HepG2 (cell line): Measurements from ENCODE around the gene EEIG1. TPM values are rescaled to one million over a fixed set of nuclear protein-coding genes. Genes with fewer than 3 reads are reported as not detected.

Experiments used
- BATF2 ChIP-seq: sonication (generic); formaldehyde crosslinking; IDR thresholded peaks from 2 replicates; pipeline ENCODE4 v1.8.0; 2022; ENCODE audit warnings: mild to moderate bottlenecking, missing genetic modification reagents, moderate library complexity
- GATAD2A ChIP-seq: IDR thresholded peaks from 2 replicates; pipeline ENCODE4 v1.6.1; 2016
- GZF1 ChIP-seq: sonication (generic); formaldehyde crosslinking; IDR thresholded peaks from 2 replicates; pipeline ENCODE4 v1.5.1; 2020; ENCODE audit warnings: mild to moderate bottlenecking, missing genetic modification reagents
- LCORL ChIP-seq, 2 experiments: fragments of 450-650 bp in 1 of 2; sonication (generic) in 1 of 2; formaldehyde crosslinking in 1 of 2; IDR thresholded peaks; 2 replicates each; pipeline versions ENCODE4 v1.5.0 to v1.6.1; 2017 to 2020; ENCODE audit warnings: antibody characterized with exemption in 1 of 2, missing genetic modification reagents in 1 of 2
- MED13 ChIP-seq: sonication (generic); formaldehyde crosslinking; IDR thresholded peaks from 2 replicates; pipeline ENCODE4 v1.5.0; 2020; ENCODE audit warnings: missing genetic modification reagents
- MIER3 ChIP-seq: IDR thresholded peaks from 2 replicates; pipeline ENCODE4 v1.6.1; 2016; ENCODE audit warnings: missing compliant biosample characterization, borderline replicate concordance
- U2AF1 ChIP-seq: fragments of 200-400 bp; formaldehyde crosslinking; optimal IDR thresholded peaks from 2 replicates; pipeline ENCODE3; 2017; ENCODE audit warnings: mild to moderate bottlenecking, low read depth, low read length
- ZFP36L1 ChIP-seq: sonication (generic); formaldehyde crosslinking; IDR thresholded peaks from 2 replicates; pipeline ENCODE4 v1.8.0; 2022; ENCODE audit warnings: mild to moderate bottlenecking, missing genetic modification reagents, moderate library complexity
- ZMYM3 ChIP-seq: sonication (generic); formaldehyde crosslinking; IDR thresholded peaks from 2 replicates; pipeline ENCODE4 v1.5.1; 2020; ENCODE audit warnings: mild to moderate bottlenecking, missing genetic modification reagents
- ZNF275 ChIP-seq: sonication (generic); formaldehyde crosslinking; IDR thresholded peaks from 2 replicates; pipeline ENCODE4 v1.8.0; 2022; ENCODE audit warnings: missing genetic modification reagents, mild to moderate bottlenecking, inconsistent platforms, borderline replicate concordance
- ZNF629 ChIP-seq: sonication (generic); formaldehyde crosslinking; conservative IDR thresholded peaks from 2 replicates; pipeline ENCODE4 v1.5.0; 2020; ENCODE audit warnings: missing genetic modification reagents
- ZNF709 ChIP-seq: sonication (generic); formaldehyde crosslinking; IDR thresholded peaks from 2 replicates; pipeline ENCODE4 v1.5.0; 2020; ENCODE audit warnings: mild to moderate bottlenecking, missing genetic modification reagents
- polyA plus RNA-seq, 8 experiments: library from polyadenylated mRNA; depleted of rRNA in 3 of 8; stranded (reverse) in 7 of 8; unstranded in 1 of 8; fragments of >200 nt; fragmentation: Illumina TruSeq in 4 of 8; extraction: Trizol in 4 of 8; gene quantifications; 2 replicates each; pipeline versions ENCODE4 v1.2.1 to v1.2.3, GENCODE V29; 2011 to 2016; ENCODE audit warnings: low read depth in 4 of 8, missing spikeins in 1 of 8, mixed read lengths in 1 of 8; ENCODE audit not compliant: insufficient read depth in 1 of 8
- total RNA-seq, 5 experiments: library from RNA; depleted of rRNA; stranded (reverse); fragments of >200 nt; fragmentation: Illumina TruSeq; extraction: Trizol; gene quantifications; 2 replicates each; pipeline ENCODE4 v1.2.3, GENCODE V29; 2016; ENCODE audit warnings: low read depth in 1 of 5
- TF ChIP-seq, protein P1 (sequence below): sonication (generic); formaldehyde crosslinking; IDR thresholded peaks from 2 replicates; pipeline ENCODE4 v1.4.0; 2020; ENCODE audit warnings: missing genetic modification reagents, borderline replicate concordance
- TF ChIP-seq, protein P2 (sequence below): sonication (generic); formaldehyde crosslinking; IDR thresholded peaks from 2 replicates; pipeline ENCODE4 v1.4.0; 2020; ENCODE audit warnings: missing genetic modification reagents
- TF ChIP-seq, protein P3 (sequence below): sonication (generic); formaldehyde crosslinking; conservative IDR thresholded peaks from 2 replicates; pipeline ENCODE4 v1.4.0; 2020; ENCODE audit warnings: mild to moderate bottlenecking, missing genetic modification reagents, moderate library complexity

The EEIG1 gene
- total and polyA plus RNA-seq, 2 of the 13 experiments (the other 11 are each of a cell fraction or from before 2014, with no cell fraction given): 16.6 to 25.2 TPM

DNA sequence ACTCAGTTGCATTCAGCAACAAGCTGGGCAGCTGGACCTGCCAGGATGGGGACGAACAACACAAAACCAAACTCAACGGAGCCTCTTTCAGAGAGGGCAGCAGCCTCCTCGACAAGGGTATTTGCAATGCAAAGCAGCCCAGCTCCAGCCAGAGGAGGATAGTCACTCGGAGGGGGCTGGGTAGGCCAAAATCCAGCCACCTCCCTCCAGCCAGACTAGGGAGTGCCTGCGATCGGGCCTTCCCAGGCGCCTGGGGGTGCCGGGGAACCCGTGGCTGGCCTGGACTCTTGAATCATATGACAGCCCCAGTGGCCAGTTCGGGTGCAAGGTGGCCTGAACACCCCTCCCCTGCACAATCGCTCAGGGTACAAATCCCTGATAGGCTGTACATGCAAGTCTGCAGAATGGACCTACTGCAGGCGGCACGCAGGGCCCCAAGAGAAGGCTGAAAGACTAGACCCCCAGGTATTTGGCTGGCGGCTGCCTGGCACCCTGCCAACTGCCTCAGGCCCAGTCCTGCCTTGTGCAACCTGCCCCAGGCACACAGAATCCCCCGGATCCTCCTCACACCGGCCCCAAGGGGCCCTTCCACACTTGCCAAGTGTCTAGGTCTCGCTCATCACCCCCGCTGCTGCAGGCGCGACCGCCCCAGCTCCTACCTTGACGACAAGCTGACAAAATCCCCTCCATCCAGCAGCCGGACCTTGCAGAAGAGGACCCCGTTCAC, 1.3 kb downstream of the EEIG1 start (continued):
- TF ChIP-seq, protein P1, sequence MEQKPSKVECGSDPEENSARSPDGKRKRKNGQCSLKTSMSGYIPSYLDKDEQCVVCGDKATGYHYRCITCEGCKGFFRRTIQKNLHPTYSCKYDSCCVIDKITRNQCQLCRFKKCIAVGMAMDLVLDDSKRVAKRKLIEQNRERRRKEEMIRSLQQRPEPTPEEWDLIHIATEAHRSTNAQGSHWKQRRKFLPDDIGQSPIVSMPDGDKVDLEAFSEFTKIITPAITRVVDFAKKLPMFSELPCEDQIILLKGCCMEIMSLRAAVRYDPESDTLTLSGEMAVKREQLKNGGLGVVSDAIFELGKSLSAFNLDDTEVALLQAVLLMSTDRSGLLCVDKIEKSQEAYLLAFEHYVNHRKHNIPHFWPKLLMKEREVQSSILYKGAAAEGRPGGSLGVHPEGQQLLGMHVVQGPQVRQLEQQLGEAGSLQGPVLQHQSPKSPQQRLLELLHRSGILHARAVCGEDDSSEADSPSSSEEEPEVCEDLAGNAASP (CRISPR knock-in tag): 0 out of 2 replicates have a peak, but pooled peaks have one; percentile 2
- peak; percentile 67 for TF ChIP-seq U2AF1
- TF ChIP-seq ZMYM3 (CRISPR knock-in tag): peak; percentile 43; the same call in 1 of the 2 replicates
- peak; percentile 87 for TF ChIP-seq ZNF629
- TF ChIP-seq GZF1 (CRISPR knock-in tag): no peak
- no peak for TF ChIP-seq ZNF275 (CRISPR knock-in tag)
- peak; percentile 41; the same call in 1 of the 2 replicates for TF ChIP-seq ZNF709 (CRISPR knock-in tag)
- TF ChIP-seq MED13 (CRISPR knock-in tag): no peak
- no peak for TF ChIP-seq ZFP36L1 (CRISPR knock-in tag)
- no peak for TF ChIP-seq MIER3
- TF ChIP-seq, protein P2, sequence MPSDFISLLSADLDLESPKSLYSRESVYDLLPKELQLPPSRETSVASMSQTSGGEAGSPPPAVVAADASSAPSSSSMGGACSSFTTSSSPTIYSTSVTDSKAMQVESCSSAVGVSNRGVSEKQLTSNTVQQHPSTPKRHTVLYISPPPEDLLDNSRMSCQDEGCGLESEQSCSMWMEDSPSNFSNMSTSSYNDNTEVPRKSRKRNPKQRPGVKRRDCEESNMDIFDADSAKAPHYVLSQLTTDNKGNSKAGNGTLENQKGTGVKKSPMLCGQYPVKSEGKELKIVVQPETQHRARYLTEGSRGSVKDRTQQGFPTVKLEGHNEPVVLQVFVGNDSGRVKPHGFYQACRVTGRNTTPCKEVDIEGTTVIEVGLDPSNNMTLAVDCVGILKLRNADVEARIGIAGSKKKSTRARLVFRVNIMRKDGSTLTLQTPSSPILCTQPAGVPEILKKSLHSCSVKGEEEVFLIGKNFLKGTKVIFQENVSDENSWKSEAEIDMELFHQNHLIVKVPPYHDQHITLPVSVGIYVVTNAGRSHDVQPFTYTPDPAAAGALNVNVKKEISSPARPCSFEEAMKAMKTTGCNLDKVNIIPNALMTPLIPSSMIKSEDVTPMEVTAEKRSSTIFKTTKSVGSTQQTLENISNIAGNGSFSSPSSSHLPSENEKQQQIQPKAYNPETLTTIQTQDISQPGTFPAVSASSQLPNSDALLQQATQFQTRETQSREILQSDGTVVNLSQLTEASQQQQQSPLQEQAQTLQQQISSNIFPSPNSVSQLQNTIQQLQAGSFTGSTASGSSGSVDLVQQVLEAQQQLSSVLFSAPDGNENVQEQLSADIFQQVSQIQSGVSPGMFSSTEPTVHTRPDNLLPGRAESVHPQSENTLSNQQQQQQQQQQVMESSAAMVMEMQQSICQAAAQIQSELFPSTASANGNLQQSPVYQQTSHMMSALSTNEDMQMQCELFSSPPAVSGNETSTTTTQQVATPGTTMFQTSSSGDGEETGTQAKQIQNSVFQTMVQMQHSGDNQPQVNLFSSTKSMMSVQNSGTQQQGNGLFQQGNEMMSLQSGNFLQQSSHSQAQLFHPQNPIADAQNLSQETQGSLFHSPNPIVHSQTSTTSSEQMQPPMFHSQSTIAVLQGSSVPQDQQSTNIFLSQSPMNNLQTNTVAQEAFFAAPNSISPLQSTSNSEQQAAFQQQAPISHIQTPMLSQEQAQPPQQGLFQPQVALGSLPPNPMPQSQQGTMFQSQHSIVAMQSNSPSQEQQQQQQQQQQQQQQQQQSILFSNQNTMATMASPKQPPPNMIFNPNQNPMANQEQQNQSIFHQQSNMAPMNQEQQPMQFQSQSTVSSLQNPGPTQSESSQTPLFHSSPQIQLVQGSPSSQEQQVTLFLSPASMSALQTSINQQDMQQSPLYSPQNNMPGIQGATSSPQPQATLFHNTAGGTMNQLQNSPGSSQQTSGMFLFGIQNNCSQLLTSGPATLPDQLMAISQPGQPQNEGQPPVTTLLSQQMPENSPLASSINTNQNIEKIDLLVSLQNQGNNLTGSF (CRISPR knock-in tag): no peak
- peak; percentile 96 for TF ChIP-seq LCORL (IDR thresholded peaks at IDR 0.05)
- peak; percentile 45; the same call in 1 of the 2 replicates for TF ChIP-seq LCORL (CRISPR knock-in tag; IDR thresholded peaks at IDR 0.05)
- 0 out of 2 replicates have a peak, but pooled peaks have one; percentile 21 for TF ChIP-seq GATAD2A
- TF ChIP-seq, protein P3, sequence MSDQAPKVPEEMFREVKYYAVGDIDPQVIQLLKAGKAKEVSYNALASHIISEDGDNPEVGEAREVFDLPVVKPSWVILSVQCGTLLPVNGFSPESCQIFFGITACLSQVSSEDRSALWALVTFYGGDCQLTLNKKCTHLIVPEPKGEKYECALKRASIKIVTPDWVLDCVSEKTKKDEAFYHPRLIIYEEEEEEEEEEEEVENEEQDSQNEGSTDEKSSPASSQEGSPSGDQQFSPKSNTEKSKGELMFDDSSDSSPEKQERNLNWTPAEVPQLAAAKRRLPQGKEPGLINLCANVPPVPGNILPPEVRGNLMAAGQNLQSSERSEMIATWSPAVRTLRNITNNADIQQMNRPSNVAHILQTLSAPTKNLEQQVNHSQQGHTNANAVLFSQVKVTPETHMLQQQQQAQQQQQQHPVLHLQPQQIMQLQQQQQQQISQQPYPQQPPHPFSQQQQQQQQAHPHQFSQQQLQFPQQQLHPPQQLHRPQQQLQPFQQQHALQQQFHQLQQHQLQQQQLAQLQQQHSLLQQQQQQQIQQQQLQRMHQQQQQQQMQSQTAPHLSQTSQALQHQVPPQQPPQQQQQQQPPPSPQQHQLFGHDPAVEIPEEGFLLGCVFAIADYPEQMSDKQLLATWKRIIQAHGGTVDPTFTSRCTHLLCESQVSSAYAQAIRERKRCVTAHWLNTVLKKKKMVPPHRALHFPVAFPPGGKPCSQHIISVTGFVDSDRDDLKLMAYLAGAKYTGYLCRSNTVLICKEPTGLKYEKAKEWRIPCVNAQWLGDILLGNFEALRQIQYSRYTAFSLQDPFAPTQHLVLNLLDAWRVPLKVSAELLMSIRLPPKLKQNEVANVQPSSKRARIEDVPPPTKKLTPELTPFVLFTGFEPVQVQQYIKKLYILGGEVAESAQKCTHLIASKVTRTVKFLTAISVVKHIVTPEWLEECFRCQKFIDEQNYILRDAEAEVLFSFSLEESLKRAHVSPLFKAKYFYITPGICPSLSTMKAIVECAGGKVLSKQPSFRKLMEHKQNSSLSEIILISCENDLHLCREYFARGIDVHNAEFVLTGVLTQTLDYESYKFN (CRISPR knock-in tag): no peak
- no peak for TF ChIP-seq BATF2
